Uterus (tissue), 2 donors: Measurements from ENCODE around the gene RELA.

Source experiments
- POLR2A ChIP-seq, 2 donors: fragments of 450-650 bp; IDR thresholded peaks; one replicate each; pipeline ENCODE4 v1.6.1; 2016; ENCODE audit warnings: antibody characterized with exemption in 2 of 2, mild to moderate bottlenecking in 1 of 2, moderate library complexity in 1 of 2
- TF ChIP-seq, protein P1 (sequence below), 4 experiments: fragments of 200-600 bp in 2 of 4; fragments of 450-650 bp in 2 of 4; sonication (generic) in 2 of 4; IDR thresholded peaks; one replicate each; pipeline ENCODE4 v1.5.1; 2016 to 2019; ENCODE audit warnings: antibody characterized with exemption in 4 of 4, mild to moderate bottlenecking in 2 of 4, moderate library complexity in 1 of 4

GRCh38 chr11:65604258-65604657, 58.5 kb downstream of the RELA start:
- TF ChIP-seq, protein P1, sequence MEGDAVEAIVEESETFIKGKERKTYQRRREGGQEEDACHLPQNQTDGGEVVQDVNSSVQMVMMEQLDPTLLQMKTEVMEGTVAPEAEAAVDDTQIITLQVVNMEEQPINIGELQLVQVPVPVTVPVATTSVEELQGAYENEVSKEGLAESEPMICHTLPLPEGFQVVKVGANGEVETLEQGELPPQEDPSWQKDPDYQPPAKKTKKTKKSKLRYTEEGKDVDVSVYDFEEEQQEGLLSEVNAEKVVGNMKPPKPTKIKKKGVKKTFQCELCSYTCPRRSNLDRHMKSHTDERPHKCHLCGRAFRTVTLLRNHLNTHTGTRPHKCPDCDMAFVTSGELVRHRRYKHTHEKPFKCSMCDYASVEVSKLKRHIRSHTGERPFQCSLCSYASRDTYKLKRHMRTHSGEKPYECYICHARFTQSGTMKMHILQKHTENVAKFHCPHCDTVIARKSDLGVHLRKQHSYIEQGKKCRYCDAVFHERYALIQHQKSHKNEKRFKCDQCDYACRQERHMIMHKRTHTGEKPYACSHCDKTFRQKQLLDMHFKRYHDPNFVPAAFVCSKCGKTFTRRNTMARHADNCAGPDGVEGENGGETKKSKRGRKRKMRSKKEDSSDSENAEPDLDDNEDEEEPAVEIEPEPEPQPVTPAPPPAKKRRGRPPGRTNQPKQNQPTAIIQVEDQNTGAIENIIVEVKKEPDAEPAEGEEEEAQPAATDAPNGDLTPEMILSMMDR (IDR thresholded peaks at IDR 0.05): no peak
- no peak for TF ChIP-seq POLR2A (IDR thresholded peaks at IDR 0.05)
